H1 (cell line): ENCODE measurements around the gene TRIM23. TPM values are rescaled to one million over a fixed set of nuclear protein-coding genes. Genes with fewer than 3 reads are reported as not detected.

ENCODE experiments used
- CTCF ChIA-PET: fragments of 300-600 bp; sonication (Branson Sonifier 250); formaldehyde crosslinking; loops from one replicate; lab custom pipeline; 2021; ENCODE audit not compliant: partially characterized antibody; lab: Charles Lee
- POLR2A ChIA-PET: fragments of 300-600 bp; sonication (Branson Sonifier 250); formaldehyde crosslinking; loops from one replicate; lab custom pipeline; 2021; ENCODE audit warnings: inconsistent platforms; ENCODE audit not compliant: partially characterized antibody; lab: Charles Lee
- DNase-seq, 2 experiments: peaks; one replicate each; pipeline versions ENCODE4 v3.0.0 to v3.0.0-alpha.2; 2010 to 2022; ENCODE audit warnings: low spot score in 2 of 2, low read depth in 1 of 2, mixed read lengths in 1 of 2
- FAIRE-seq: peaks from 2 replicates; lab custom pipeline; 2011; peaks lifted over from hg19 to GRCh38; lab: Jason Lieb, UNC
- H2AFZ ChIP-seq: 2 replicates; pipeline ENCODE4 v1.8.1; 2012; ENCODE audit warnings: low read length, inconsistent platforms
- H2AK5ac ChIP-seq: 2 replicates; pipeline ENCODE4 v1.6.1; 2013; ENCODE audit warnings: low read depth, low read length
- H2BK120ac ChIP-seq: replicated peaks from 2 replicates; pipeline ENCODE3; 2013; ENCODE audit warnings: low read depth, low read length, inconsistent platforms
- H2BK12ac ChIP-seq: 2 replicates; pipeline ENCODE4 v1.6.1; 2013; ENCODE audit warnings: low read depth, low read length
- H2BK15ac ChIP-seq: 2 replicates; pipeline ENCODE4 v1.6.1; 2013; ENCODE audit warnings: low read length
- H2BK20ac ChIP-seq: 2 replicates; pipeline ENCODE4 v1.6.1; 2013; ENCODE audit warnings: low read length
- H2BK5ac ChIP-seq: 2 replicates; pipeline ENCODE4 v1.6.1; 2013; ENCODE audit warnings: low read depth, low read length
- H3K14ac ChIP-seq: 2 replicates; pipeline ENCODE4 v1.6.1; 2013; ENCODE audit warnings: inconsistent platforms; ENCODE audit not compliant: insufficient read length
- H3K18ac ChIP-seq: 2 replicates; pipeline ENCODE4 v1.6.1; 2013; ENCODE audit warnings: low read length; ENCODE audit errors: extremely low read depth
- H3K23ac ChIP-seq: 2 replicates; pipeline ENCODE4 v1.6.1; 2013; ENCODE audit warnings: inconsistent platforms; ENCODE audit not compliant: insufficient read length
- H3K23me2 ChIP-seq: 2 replicates; pipeline ENCODE4 v1.6.1; 2013; ENCODE audit warnings: low read depth, low read length
- H3K27ac ChIP-seq: 2 replicates; pipeline ENCODE4 v1.6.1; 2011; ENCODE audit warnings: low read depth, low read length, inconsistent platforms
- H3K27me3 ChIP-seq, 4 experiments: replicated peaks in 1 of 4; 1 replicate in 1 of 4; 2 replicates in 3 of 4; pipeline versions ENCODE4 v1.6.1 to v1.8.1; 2011 to 2013; ENCODE audit warnings: low read length in 3 of 4, mild to moderate bottlenecking in 3 of 4, inconsistent platforms in 2 of 4, mixed read lengths in 2 of 4, moderate library complexity in 1 of 4; ENCODE audit not compliant: control insufficient read depth in 3 of 4, insufficient read depth in 3 of 4; ENCODE audit errors: extremely low read depth in 1 of 4
- H3K36me3 ChIP-seq, 4 experiments: 2 replicates each; pipeline versions ENCODE4 v1.6.1 to v1.8.1; 2011 to 2013; ENCODE audit warnings: mild to moderate bottlenecking in 4 of 4, low read length in 3 of 4, moderate library complexity in 2 of 4, control low read depth in 1 of 4, inconsistent platforms in 1 of 4; ENCODE audit not compliant: insufficient read depth in 4 of 4, control insufficient read depth in 2 of 4
- H3K4ac ChIP-seq: replicated peaks from 2 replicates; pipeline ENCODE3; 2013; ENCODE audit warnings: low read length, low read depth, mixed read lengths, inconsistent platforms; ENCODE audit not compliant: insufficient read length
- H3K4me1 ChIP-seq, 4 experiments: replicated peaks in 1 of 4; 1 replicate in 1 of 4; 2 replicates in 3 of 4; pipeline versions ENCODE4 v1.6.1 to v1.8.1; 2011 to 2013; ENCODE audit warnings: low read length in 3 of 4, inconsistent platforms in 2 of 4, mixed read lengths in 1 of 4; ENCODE audit not compliant: insufficient read depth in 4 of 4, control insufficient read depth in 3 of 4
- H3K4me2 ChIP-seq, 2 experiments: 2 replicates each; pipeline versions ENCODE4 v1.6.1 to v1.8.1; 2011 to 2013; ENCODE audit warnings: low read depth in 2 of 2, low read length in 2 of 2, control low read depth in 1 of 2, inconsistent platforms in 1 of 2, mild to moderate bottlenecking in 1 of 2; ENCODE audit not compliant: insufficient read depth in 1 of 2
- H3K4me3 ChIP-seq, 4 experiments: fragments of 200-600, 300-600 bp in 1 of 4; sonication (generic), shearing (Covaris generic), sonication (Bioruptor Twin) in 1 of 4; 2 replicates each; pipeline versions ENCODE4 v1.5.1 to v1.8.1; 2011 to 2016; ENCODE audit warnings: low read length in 4 of 4, low read depth in 3 of 4, control low read depth in 2 of 4, inconsistent platforms in 2 of 4, mild to moderate bottlenecking in 2 of 4, mixed read lengths in 1 of 4, moderate library complexity in 1 of 4; ENCODE audit not compliant: insufficient read depth in 2 of 4; ENCODE audit errors: extremely low read depth in 1 of 4
- H3K56ac ChIP-seq: replicated peaks from 2 replicates; pipeline ENCODE3; 2013; ENCODE audit warnings: low read depth, mild to moderate bottlenecking, mixed read lengths, low read length, inconsistent platforms; ENCODE audit not compliant: insufficient read length
- H3K79me1 ChIP-seq: 2 replicates; pipeline ENCODE4 v1.6.1; 2013; ENCODE audit warnings: low read depth, low read length, control low read depth
- H3K79me2 ChIP-seq, 2 experiments: 2 replicates each; pipeline versions ENCODE4 v1.6.1 to v1.8.1; 2012 to 2013; ENCODE audit warnings: low read length in 2 of 2, mild to moderate bottlenecking in 2 of 2, inconsistent platforms in 1 of 2; ENCODE audit not compliant: insufficient read depth in 2 of 2, control insufficient read depth in 1 of 2
- H3K9ac ChIP-seq, 4 experiments: replicated peaks in 1 of 4; 1 replicate in 1 of 4; 2 replicates in 3 of 4; pipeline versions ENCODE4 v1.6.1 to v1.8.1; 2011 to 2013; ENCODE audit warnings: low read depth in 3 of 4, low read length in 3 of 4, control low read depth in 2 of 4, mild to moderate bottlenecking in 2 of 4, moderate library complexity in 2 of 4, inconsistent platforms in 1 of 4; ENCODE audit errors: extremely low read depth in 1 of 4
- H3K9me3 ChIP-seq, 2 experiments: 2 replicates each; pipeline versions ENCODE4 v1.6.1 to v1.8.1; 2012 to 2013; ENCODE audit warnings: mild to moderate bottlenecking in 2 of 2, moderate library complexity in 2 of 2, control low read depth in 1 of 2, inconsistent platforms in 1 of 2, low read depth in 1 of 2, low read length in 1 of 2, mixed read lengths in 1 of 2; ENCODE audit not compliant: insufficient read depth in 2 of 2
- H4K20me1 ChIP-seq, 2 experiments: replicated peaks in 1 of 2; 2 replicates each; pipeline versions ENCODE3 to v1.8.1; 2011 to 2013; ENCODE audit warnings: inconsistent platforms in 2 of 2, low read length in 2 of 2, mild to moderate bottlenecking in 1 of 2; ENCODE audit not compliant: insufficient read depth in 2 of 2, control insufficient read depth in 1 of 2
- H4K5ac ChIP-seq: 2 replicates; pipeline ENCODE4 v1.6.1; 2013; ENCODE audit warnings: low read length, low read depth, mixed read lengths, inconsistent platforms; ENCODE audit not compliant: insufficient read length
- H4K8ac ChIP-seq: 2 replicates; pipeline ENCODE4 v1.8.0; 2013; ENCODE audit warnings: mild to moderate bottlenecking, moderate library complexity, low read length, inconsistent platforms; ENCODE audit not compliant: insufficient read depth; ENCODE audit errors: extremely low read depth
- H4K91ac ChIP-seq: replicated peaks from 2 replicates; pipeline ENCODE3; 2013; ENCODE audit warnings: low read length, mixed read lengths, inconsistent platforms; ENCODE audit not compliant: insufficient read length
- CBX5 ChIP-seq: fragments of 300-800, 300-1000 bp; sonication (generic); IDR thresholded peaks from 2 replicates; pipeline ENCODE4 v1.7.1; 2016; ENCODE audit warnings: antibody characterized with exemption, low read length, low read depth
- CHD1 ChIP-seq: IDR thresholded peaks from 2 replicates; pipeline ENCODE4 v1.6.1; 2012; ENCODE audit warnings: low read depth, low read length, improper control_type of control experiment
- EGR1 ChIP-seq: IDR thresholded peaks from 2 replicates; pipeline ENCODE4 v1.6.1; 2011; ENCODE audit warnings: low read depth, low read length, borderline replicate concordance
- EP300 ChIP-seq, 2 experiments: IDR thresholded peaks; 1 replicate in 1 of 2; 2 replicates in 1 of 2; pipeline ENCODE4 v1.6.1; 2011 to 2012; ENCODE audit warnings: low read depth in 2 of 2, low read length in 2 of 2, mild to moderate bottlenecking in 2 of 2, borderline replicate concordance in 1 of 2, inconsistent platforms in 1 of 2, moderate library complexity in 1 of 2
- HDAC6 ChIP-seq: IDR thresholded peaks from one replicate; pipeline ENCODE4 v1.7.1; 2012; ENCODE audit warnings: low read depth, mild to moderate bottlenecking, inconsistent platforms, low read length, moderate library complexity
- JUN ChIP-seq: IDR thresholded peaks from 2 replicates; pipeline ENCODE4 v1.6.1; 2011; ENCODE audit warnings: low read depth, mild to moderate bottlenecking, improper control_type of control experiment, low read length
- KDM5A ChIP-seq: fragments of 200-600 bp; IDR thresholded peaks from 2 replicates; pipeline ENCODE4 v1.7.1; 2012; ENCODE audit warnings: mild to moderate bottlenecking, low read length, inconsistent platforms, mixed read lengths
- PHF8 ChIP-seq: fragments of 200-600 bp; sonication (generic); conservative IDR thresholded peaks from 2 replicates; pipeline ENCODE4 v1.7.1; 2012; ENCODE audit warnings: low read depth, mild to moderate bottlenecking, inconsistent platforms, low read length, moderate library complexity
- RXRA ChIP-seq: IDR thresholded peaks from 2 replicates; pipeline ENCODE4 v1.6.1; 2011; ENCODE audit warnings: low read depth, mild to moderate bottlenecking, low read length, moderate library complexity; ENCODE audit not compliant: insufficient read depth
- SIRT6 ChIP-seq: IDR thresholded peaks from one replicate; pipeline ENCODE4 v1.7.1; 2012; ENCODE audit warnings: low read length, inconsistent platforms
- SP4 ChIP-seq: IDR thresholded peaks from 2 replicates; pipeline ENCODE4 v1.6.1; 2012; ENCODE audit warnings: low read length, inconsistent platforms
- SUZ12 ChIP-seq: fragments of 200-600 bp; sonication (generic); IDR thresholded peaks from 2 replicates; pipeline ENCODE4 v1.6.1; 2012; ENCODE audit warnings: mild to moderate bottlenecking, inconsistent platforms, low read length, moderate library complexity, mixed read lengths
- YY1 ChIP-seq: IDR thresholded peaks from 2 replicates; pipeline ENCODE4 v1.6.1; 2011; ENCODE audit warnings: low read depth, mild to moderate bottlenecking, low read length
- WGBS, 2 experiments: shearing (Covaris generic) in 1 of 2; methylation state at CpG; one replicate each; pipeline versions ENCODE4 v1.1.6 to v1.1.7; 2013 to 2015; ENCODE audit warnings: low lambda C conversion rate in 2 of 2, mixed read lengths in 2 of 2, inconsistent platforms in 1 of 2, low coverage in 1 of 2, missing lambda C conversion rate in 1 of 2; ENCODE audit not compliant: insufficient replicate concordance in 2 of 2, insufficient coverage in 1 of 2, insufficient read length in 1 of 2; ENCODE audit errors: extremely low coverage in 1 of 2, missing lambda C conversion rate in 1 of 2; 5-methylcytosine and 5-hydroxymethylcytosine counted together
- polyA plus RNA-seq, 7 experiments: library from polyadenylated mRNA; depleted of rRNA in 3 of 7; stranded (reverse) in 5 of 7; unstranded in 2 of 7; fragments of >200 nt in 5 of 7; fragments of 200-250 nt in 2 of 7; gene quantifications; 1 replicate in 5 of 7; 2 replicates in 1 of 7; 4 replicates in 1 of 7; pipeline versions ENCODE4 v1.2.1 to v1.2.3, GENCODE V29; 2011 to 2013; ENCODE audit warnings: missing spikeins in 2 of 7, mixed read lengths in 2 of 7
- total RNA-seq: library from RNA; stranded (reverse); fragmentation: NEBNext Ultra II Directional; extraction: Animal tissue kit (Norgen Biotek cat#: 25700); gene quantifications from 2 replicates; pipeline ENCODE4 v1.2.1, GENCODE V29; 2021
- TF ChIP-seq, protein P1 (sequence below): IDR thresholded peaks from 2 replicates; pipeline ENCODE4 v1.6.1; 2011; ENCODE audit warnings: low read depth, mild to moderate bottlenecking, low read length; ENCODE audit not compliant: insufficient read depth

The TRIM23 gene
- total and polyA plus RNA-seq, 2 of the 8 experiments (the other 6 are each of a cell fraction or from before 2014, with no cell fraction given): 2.5 to 11.7 TPM

- no peak overlapping the region for H3K9ac ChIP-seq
- peaks cover 6% of the 10 kb centered on the region; the same call in 1 of the 2 replicates for H3K23me2 ChIP-seq
- ChIA-PET CTCF (no interaction called here), POLR2A (no interaction called here)
- TF ChIP-seq, protein P1, sequence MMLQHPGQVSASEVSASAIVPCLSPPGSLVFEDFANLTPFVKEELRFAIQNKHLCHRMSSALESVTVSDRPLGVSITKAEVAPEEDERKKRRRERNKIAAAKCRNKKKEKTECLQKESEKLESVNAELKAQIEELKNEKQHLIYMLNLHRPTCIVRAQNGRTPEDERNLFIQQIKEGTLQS: no peak
- no peak for TF ChIP-seq HDAC6
- TF ChIP-seq SIRT6: no peak
- TF ChIP-seq PHF8: no peak
- TF ChIP-seq KDM5A: no peak
- TF ChIP-seq CBX5: no peak
- no peak for TF ChIP-seq YY1
- no peak for TF ChIP-seq EGR1
- TF ChIP-seq JUN: no peak
- no peak for TF ChIP-seq EP300 (IDR thresholded peaks at IDR 0.05; ENCODE audit: borderline replicate concordance in 1 of 2, low read depth in 2 of 2, low read length in 2 of 2)
- TF ChIP-seq SUZ12: no peak
- no peak for TF ChIP-seq CHD1
- no peak for TF ChIP-seq SP4
- no peak for TF ChIP-seq RXRA
- H2BK12ac ChIP-seq: no peak overlapping the region
- H3K79me2 ChIP-seq: peaks cover 0 to 45% of the 10 kb centered on the region in 2 experiments; a peak in 2 of 4 replicates
- H4K8ac ChIP-seq: no peak overlapping the region
- no peak for DNase-seq
- no peak overlapping the region for H3K4me2 ChIP-seq
- peaks cover 0 to 2% (median 0%) of the 10 kb centered on the region in 4 experiments; a peak in 2 of 7 replicates for H3K4me1 ChIP-seq
- peaks cover 0 to 2% of the 10 kb centered on the region in 2 experiments for H4K20me1 ChIP-seq
- no peak for FAIRE-seq
- H2AFZ ChIP-seq: no peak overlapping the region
- H4K91ac ChIP-seq: no peak overlapping the region
- H2BK5ac ChIP-seq: no peak overlapping the region
- H3K4ac ChIP-seq: no peak overlapping the region
- no peaks in the 10 kb centered on the region; the same call in 1 of the 2 replicates for H3K79me1 ChIP-seq
- H3K56ac ChIP-seq: no peak overlapping the region
- H3K27ac ChIP-seq: no peak overlapping the region
- H2BK20ac ChIP-seq: no peak overlapping the region
- H3K9me3 ChIP-seq: no peaks in the 10 kb centered on the region
- no peak overlapping the region for H2BK15ac ChIP-seq
- no peak overlapping the region for H3K4me3 ChIP-seq
- 88 to 89% methylated on average over 1 to 5 of the region's 5 CpGs for WGBS, 2 experiments
- H3K36me3 ChIP-seq: peaks cover 0 to 16% (median 0%) of the 10 kb centered on the region in 4 experiments; a peak in 2 of 8 replicates
- H2BK120ac ChIP-seq: no peak overlapping the region
- H2AK5ac ChIP-seq: no peak overlapping the region
- no peak overlapping the region for H3K23ac ChIP-seq
- no peaks in the 10 kb centered on the region for H3K27me3 ChIP-seq
- no peak overlapping the region for H3K14ac ChIP-seq
- H3K18ac ChIP-seq: no peak overlapping the region
- no peak overlapping the region for H4K5ac ChIP-seq
These were observed 57.6 kb downstream of the TRIM23 start for GRCh38 chr5:65566505-65566904.
